Tibial artery (tissue), 4 donors: Measurements from ENCODE around the gene NUMA1.
A peak's percentile ranks its signal among the peaks of the same experiment; 100 is the strongest.

Experiments used
- DNase-seq, 2 donors: peaks; one replicate each; pipeline ENCODE4 v3.0.0-alpha.2; 2019
- H3K27ac ChIP-seq, 2 donors: fragments of 200-600 bp; sonication (generic) in 1 of 2; 1 replicate in 1 of 2; 2 replicates in 1 of 2; pipeline ENCODE4 v1.5.1; 2018 to 2019; ENCODE audit warnings: mild to moderate bottlenecking in 1 of 2
- H3K27me3 ChIP-seq, 2 donors: fragments of 200-600 bp; sonication (generic) in 1 of 2; one replicate each; pipeline versions ENCODE4 v1.5.1 to v1.6.0; 2016 to 2019
- H3K36me3 ChIP-seq, 3 donors: fragments of 200-600 bp; sonication (generic) in 2 of 3; one replicate each; pipeline ENCODE4 v1.5.1; 2016 to 2019; ENCODE audit warnings: mild to moderate bottlenecking in 2 of 3
- H3K4me1 ChIP-seq, 4 donors: fragments of 200-600 bp; sonication (generic) in 2 of 4; 1 replicate in 3 of 4; 2 replicates in 1 of 4; pipeline ENCODE4 v1.5.1; 2016 to 2019
- H3K4me3 ChIP-seq, 2 donors: fragments of 200-600 bp; sonication (generic) in 1 of 2; 1 replicate in 1 of 2; 2 replicates in 1 of 2; pipeline ENCODE4 v1.5.1; 2018 to 2019; ENCODE audit warnings: mild to moderate bottlenecking in 2 of 2
- H3K9me3 ChIP-seq, 3 donors: fragments of 200-600 bp; sonication (generic) in 1 of 3; one replicate each; pipeline ENCODE4 v1.5.1; 2016 to 2019
- intact Hi-C: fragments of 100-400 bp; cut with DNase I; formaldehyde crosslinking; loops from one replicate; pipeline ENCODE4 v1.15.0; 2023; ENCODE audit warnings: low total_unique reads
- TF ChIP-seq, protein P1 (sequence below), 2 experiments: fragments of 200-600 bp in 1 of 2; fragments of 450-650 bp in 1 of 2; IDR thresholded peaks; one replicate each; pipeline ENCODE4 v1.5.1; 2017 to 2019; ENCODE audit warnings: antibody characterized with exemption in 2 of 2, mild to moderate bottlenecking in 1 of 2, moderate library complexity in 1 of 2

NUMA1 gene

DNA sequence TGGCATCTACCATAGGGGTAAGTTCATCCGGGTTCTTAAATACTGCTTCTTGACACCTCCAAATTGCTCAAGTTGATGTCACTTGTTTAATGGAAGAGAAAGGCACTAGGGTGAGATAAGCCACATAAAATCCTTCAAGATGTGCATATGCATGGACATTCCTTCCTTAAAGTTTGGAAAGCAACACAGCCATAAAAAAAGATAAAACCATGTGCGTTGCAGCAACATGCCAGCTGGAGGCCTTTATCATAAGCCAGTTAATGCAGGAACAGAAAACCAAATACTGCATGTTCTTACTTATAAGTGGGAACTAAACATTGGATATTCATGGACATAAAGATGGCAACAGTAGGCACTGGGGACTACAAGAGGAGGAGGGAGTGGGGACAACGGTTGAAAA, 89.6 kb downstream of the NUMA1 start:
- Histone ChIP-seq H3K27me3 (no peaks in the 10 kb centered on the region), H3K27ac (no peak overlapping the region), H3K9me3 (no peaks in the 10 kb centered on the region), H3K4me3 (no peak overlapping the region), H3K36me3 (peaks cover 0 to 22% (median 13%) of the 10 kb centered on the region in 3 donors), H3K4me1 (peaks cover 0 to 26% (median 10%) of the 10 kb centered on the region in 4 donors)
- intact Hi-C loops: no loop called here
- DNase-seq: no peak
- TF ChIP-seq, protein P1, sequence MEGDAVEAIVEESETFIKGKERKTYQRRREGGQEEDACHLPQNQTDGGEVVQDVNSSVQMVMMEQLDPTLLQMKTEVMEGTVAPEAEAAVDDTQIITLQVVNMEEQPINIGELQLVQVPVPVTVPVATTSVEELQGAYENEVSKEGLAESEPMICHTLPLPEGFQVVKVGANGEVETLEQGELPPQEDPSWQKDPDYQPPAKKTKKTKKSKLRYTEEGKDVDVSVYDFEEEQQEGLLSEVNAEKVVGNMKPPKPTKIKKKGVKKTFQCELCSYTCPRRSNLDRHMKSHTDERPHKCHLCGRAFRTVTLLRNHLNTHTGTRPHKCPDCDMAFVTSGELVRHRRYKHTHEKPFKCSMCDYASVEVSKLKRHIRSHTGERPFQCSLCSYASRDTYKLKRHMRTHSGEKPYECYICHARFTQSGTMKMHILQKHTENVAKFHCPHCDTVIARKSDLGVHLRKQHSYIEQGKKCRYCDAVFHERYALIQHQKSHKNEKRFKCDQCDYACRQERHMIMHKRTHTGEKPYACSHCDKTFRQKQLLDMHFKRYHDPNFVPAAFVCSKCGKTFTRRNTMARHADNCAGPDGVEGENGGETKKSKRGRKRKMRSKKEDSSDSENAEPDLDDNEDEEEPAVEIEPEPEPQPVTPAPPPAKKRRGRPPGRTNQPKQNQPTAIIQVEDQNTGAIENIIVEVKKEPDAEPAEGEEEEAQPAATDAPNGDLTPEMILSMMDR (IDR thresholded peaks at IDR 0.05): no peak

DNA sequence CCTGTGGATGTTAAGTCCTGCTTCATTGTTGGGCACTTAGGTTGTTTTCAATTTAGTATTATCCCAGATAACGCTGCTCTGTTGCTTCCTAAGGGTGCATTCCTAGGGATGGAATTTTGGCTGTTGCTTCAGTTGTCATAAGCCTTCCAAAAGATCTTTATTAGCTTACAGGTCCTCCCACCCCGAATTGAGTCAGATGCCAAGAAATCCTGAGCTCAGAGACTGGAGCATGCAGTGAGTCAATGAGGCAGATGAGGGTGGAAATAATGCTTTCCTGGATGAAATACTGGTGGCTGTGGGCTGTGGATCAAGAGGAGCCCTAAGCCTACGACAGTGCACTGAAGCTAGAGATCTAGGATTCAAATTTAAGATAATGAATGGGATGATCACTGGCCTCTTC, 92.3 kb downstream of the NUMA1 start:
- intact Hi-C loops: no loop called here
- H3K4me3 ChIP-seq: no peak overlapping the region
- no peak for DNase-seq
- TF ChIP-seq, protein P1 (IDR thresholded peaks at IDR 0.05): no peak
- peaks cover 0 to 26% (median 10%) of the 10 kb centered on the region in 4 donors for H3K4me1 ChIP-seq
- H3K27ac ChIP-seq: peak overlapping the region in 1 of 2 donors; percentile 47
- no peaks in the 10 kb centered on the region for H3K27me3 ChIP-seq
- H3K9me3 ChIP-seq: no peaks in the 10 kb centered on the region
- peaks cover 9 to 24% (median 18%) of the 10 kb centered on the region in 3 donors for H3K36me3 ChIP-seq

DNA sequence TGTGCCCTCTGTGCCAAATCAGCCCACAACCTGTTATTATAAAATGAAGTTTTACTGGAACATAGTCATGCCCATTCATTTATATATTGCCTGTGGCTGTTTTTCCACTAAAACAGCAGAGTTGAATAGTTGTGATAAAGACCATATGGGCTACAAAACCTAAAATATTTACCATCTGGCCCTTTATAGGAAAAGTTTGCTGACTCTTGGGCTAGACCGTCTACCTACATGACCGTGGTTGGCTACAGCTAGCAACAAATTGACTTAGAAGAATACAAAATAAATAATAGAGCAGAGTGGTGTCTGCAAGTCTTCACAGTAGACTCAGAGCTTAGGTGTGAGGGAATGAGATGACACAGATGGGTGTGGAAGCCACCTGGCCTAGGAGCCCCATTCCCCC, 92.8 kb downstream of the NUMA1 start:
- Histone ChIP-seq H3K9me3 (no peaks in the 10 kb centered on the region), H3K27me3 (no peaks in the 10 kb centered on the region), H3K4me1 (peaks cover 0 to 26% (median 10%) of the 10 kb centered on the region in 4 donors), H3K4me3 (no peak overlapping the region), H3K36me3 (peaks cover 9 to 24% (median 19%) of the 10 kb centered on the region in 3 donors), H3K27ac (peak overlapping the region in 1 of 2 donors; percentile 47)
- DNase-seq: no peak
- TF ChIP-seq, protein P1 (IDR thresholded peaks at IDR 0.05): no peak
- intact Hi-C loops: no loop called here

DNA sequence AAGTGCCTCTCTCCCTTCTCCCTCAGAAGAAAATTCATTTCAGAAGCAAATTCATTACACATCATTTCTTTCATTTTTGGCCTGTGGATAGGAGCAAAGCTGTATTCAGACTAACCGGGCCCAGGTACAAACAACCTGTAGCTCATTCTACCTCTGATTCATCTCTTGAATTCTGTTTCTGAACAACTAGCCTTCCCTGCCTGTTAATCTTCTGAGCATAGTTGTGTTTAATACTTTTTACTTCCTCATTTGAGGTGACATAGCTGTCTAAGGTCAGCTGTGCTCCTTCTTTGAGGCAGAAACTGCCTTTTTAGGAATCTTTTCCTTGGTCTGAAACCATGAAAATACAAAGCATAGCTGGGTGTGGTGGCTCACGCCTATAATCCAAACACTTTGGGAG, 94.2 kb downstream of the NUMA1 start:
- TF ChIP-seq, protein P1 (IDR thresholded peaks at IDR 0.05): no peak
- H3K27me3 ChIP-seq: no peaks in the 10 kb centered on the region
- H3K27ac ChIP-seq: no peak overlapping the region
- peaks cover 9 to 19% (median 18%) of the 10 kb centered on the region in 3 donors for H3K36me3 ChIP-seq
- H3K9me3 ChIP-seq: no peaks in the 10 kb centered on the region
- H3K4me1 ChIP-seq: peaks cover 0 to 26% (median 10%) of the 10 kb centered on the region in 4 donors
- intact Hi-C loops: no loop called here
- no peak overlapping the region for H3K4me3 ChIP-seq
- no peak for DNase-seq

DNA sequence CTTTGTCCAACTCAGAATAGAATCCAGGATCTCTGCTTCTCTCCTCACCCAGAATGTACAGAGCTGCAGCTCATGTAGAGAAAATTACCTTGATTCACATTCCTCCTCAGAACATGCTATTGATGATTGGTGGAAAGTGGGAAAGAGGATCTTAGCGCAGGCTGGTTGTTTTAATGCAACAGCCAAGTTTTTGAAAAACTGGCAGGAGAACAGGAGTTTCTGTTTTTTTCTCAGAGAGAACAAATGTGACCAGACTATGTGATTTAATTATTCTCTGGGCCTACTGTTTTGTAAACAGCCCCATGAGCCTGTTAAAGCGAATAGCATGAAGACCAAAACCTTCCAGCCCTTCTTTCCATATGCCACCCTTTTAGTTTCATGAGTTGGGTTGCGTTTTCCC, 100.7 kb downstream of the NUMA1 start:
- no peaks in the 10 kb centered on the region for H3K27me3 ChIP-seq
- DNase-seq: no peak
- intact Hi-C loops: no loop called here

More for the DNA sequence above, 100.7 kb downstream of the NUMA1 start:
- Histone ChIP-seq H3K4me1 (no peaks in the 10 kb centered on the region), H3K9me3 (no peaks in the 10 kb centered on the region), H3K4me3 (no peak overlapping the region), H3K27ac (no peak overlapping the region), H3K36me3 (peaks cover 9 to 21% (median 9%) of the 10 kb centered on the region in 3 donors)
- TF ChIP-seq, protein P1 (IDR thresholded peaks at IDR 0.05): no peak
